ENCODE results near the gene YAP1.

YAP1 gene

DNA sequence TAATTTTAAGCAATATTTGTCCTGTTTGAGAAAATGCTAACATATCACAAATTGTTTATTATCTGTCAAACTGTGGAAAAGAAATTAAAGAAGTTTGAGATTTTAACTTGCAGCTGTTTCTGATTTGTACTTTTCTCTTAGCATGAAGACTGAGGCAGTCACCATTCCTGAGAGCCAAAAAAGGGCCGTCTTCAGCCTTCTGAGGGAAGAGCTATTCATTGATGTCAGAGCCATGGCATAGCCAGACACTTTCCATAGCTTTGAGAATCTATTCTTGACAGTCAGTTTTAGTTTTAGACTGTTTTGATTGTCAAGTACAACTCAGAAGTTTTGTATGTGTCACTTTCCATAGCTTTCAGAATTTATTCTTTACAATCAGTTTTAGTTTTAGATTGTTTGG, 32.1 kb downstream of the YAP1 start:
- no peaks in the 10 kb centered on the region for H3K27me3 ChIP-seq
- H3K9me3 ChIP-seq = no peaks in the 10 kb centered on the region
- DNase-seq = no peak
- TF ChIP-seq, protein P1, sequence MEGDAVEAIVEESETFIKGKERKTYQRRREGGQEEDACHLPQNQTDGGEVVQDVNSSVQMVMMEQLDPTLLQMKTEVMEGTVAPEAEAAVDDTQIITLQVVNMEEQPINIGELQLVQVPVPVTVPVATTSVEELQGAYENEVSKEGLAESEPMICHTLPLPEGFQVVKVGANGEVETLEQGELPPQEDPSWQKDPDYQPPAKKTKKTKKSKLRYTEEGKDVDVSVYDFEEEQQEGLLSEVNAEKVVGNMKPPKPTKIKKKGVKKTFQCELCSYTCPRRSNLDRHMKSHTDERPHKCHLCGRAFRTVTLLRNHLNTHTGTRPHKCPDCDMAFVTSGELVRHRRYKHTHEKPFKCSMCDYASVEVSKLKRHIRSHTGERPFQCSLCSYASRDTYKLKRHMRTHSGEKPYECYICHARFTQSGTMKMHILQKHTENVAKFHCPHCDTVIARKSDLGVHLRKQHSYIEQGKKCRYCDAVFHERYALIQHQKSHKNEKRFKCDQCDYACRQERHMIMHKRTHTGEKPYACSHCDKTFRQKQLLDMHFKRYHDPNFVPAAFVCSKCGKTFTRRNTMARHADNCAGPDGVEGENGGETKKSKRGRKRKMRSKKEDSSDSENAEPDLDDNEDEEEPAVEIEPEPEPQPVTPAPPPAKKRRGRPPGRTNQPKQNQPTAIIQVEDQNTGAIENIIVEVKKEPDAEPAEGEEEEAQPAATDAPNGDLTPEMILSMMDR (IDR thresholded peaks at IDR 0.05) = no peak
- H3K27ac ChIP-seq = peak overlapping the region; percentile 71 to 76
- H3K4me1 ChIP-seq = peaks cover 0 to 98% (median 49%) of the 10 kb centered on the region in 4 donors
- intact Hi-C loops (cut with DNase I; ENCODE audit: low total_unique reads) = no loop called here
- no peak overlapping the region for H3K4me3 ChIP-seq
- H3K36me3 ChIP-seq = no peaks in the 10 kb centered on the region

DNA sequence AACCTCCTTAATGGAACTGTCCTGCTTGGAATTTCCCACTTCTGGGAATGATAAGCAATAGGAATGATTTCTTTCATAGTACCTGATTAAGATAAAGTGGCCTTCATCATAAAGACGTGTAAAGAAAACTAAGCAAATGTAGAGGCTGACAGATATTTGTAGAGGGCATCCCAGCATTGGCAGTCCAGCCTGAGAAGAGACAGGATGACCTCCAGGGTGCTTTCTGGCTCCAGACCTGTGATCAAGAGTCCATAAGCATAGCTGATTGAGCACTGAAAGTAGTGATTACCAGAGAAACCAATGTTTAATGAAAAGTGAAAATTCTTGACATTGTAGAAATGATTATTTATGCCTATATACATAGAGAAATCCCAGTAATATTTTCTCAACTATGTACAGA, 33.6 kb downstream of the YAP1 start:
- TF ChIP-seq, protein P1 (IDR thresholded peaks at IDR 0.05) = no peak
- no peak overlapping the region for H3K4me3 ChIP-seq
- no peak for DNase-seq
- H3K27me3 ChIP-seq = no peaks in the 10 kb centered on the region
- peak overlapping the region; percentile 71 to 76 for H3K27ac ChIP-seq
- H3K36me3 ChIP-seq = no peaks in the 10 kb centered on the region
- H3K9me3 ChIP-seq = no peaks in the 10 kb centered on the region
- intact Hi-C loops (cut with DNase I; ENCODE audit: low total_unique reads) = no loop called here
- H3K4me1 ChIP-seq = peaks cover 0 to 99% (median 47%) of the 10 kb centered on the region in 4 donors

DNA sequence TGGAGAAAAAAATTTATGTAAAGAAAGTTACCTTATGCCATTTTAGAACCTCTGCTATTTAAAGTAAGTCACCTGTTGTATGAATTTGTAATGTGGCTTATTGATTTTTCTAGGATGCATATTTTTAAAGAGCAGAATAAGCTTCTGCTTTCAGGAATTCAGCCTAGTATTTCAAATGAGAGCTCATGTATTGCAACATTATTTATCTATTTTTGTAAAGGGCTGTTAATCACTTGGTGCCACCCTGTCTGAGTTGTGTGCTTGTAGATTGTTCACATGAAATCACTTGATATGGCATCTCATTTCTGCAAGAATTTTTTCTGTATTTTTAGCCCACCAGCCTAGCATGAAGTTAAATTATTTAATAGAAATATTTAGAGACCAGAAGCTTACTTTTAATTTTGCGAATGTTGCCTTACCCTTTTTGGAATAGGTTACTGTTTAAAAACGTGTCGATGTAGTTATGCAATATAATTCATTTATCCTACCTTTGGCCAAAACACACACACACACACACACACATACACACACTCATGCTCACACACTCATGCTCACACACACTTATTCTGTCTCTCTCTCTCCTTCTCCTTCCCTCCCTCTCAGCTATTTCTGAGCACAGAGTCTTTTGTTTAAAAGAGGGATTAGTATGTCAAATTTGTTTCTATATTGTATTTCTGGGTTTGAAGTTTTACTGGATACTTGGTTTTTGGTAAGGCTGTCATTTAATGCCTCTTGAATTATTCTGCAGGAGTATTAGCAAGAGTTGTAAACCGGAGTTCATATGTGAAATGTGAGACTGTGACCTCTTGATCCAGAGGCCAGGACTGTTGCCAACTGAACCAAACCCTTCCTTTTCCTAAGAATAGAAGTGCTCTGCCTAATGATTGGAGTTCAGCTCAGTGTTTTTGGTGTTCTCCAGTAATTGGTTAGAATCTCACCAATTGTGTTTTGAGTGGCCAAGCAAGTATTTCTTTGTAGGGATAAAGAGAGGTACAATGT, 34.4 kb downstream of the YAP1 start:
- Histone ChIP-seq H3K27ac (peak overlapping the region; percentile 71 to 76), H3K4me3 (no peak overlapping the region), H3K36me3 (no peaks in the 10 kb centered on the region), H3K27me3 (no peaks in the 10 kb centered on the region), H3K4me1 (peaks cover 0 to 99% (median 40%) of the 10 kb centered on the region in 4 donors), H3K9me3 (no peaks in the 10 kb centered on the region)
- intact Hi-C loops (cut with DNase I; ENCODE audit: low total_unique reads) = no loop called here
- DNase-seq = peak; percentile 48 to 76
- TF ChIP-seq, protein P1 (IDR thresholded peaks at IDR 0.05) = no peak

DNA sequence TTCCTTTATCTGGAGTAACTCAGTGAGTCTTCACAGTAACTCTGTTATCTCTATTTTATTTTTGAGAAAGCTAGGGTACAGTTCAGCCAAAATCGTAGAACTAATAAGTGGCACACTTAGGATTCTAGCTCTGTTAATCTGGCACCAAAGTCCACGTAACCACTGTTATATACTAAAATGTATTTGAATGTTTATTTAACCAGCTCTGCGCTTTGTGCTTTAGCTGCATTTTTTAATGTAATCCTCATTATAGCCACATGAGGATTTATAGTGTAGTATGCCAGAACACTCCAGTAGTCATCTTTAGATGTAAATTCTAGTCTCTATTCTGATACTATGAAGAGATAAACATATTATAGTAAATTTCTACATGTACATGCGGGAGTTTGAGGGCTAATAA, 36.8 kb downstream of the YAP1 start:
- no peak for DNase-seq
- Histone ChIP-seq H3K27ac (peak overlapping the region; percentile 71 to 76), H3K36me3 (no peaks in the 10 kb centered on the region), H3K27me3 (no peaks in the 10 kb centered on the region), H3K4me1 (peaks cover 0 to 100% (median 42%) of the 10 kb centered on the region in 4 donors), H3K9me3 (no peaks in the 10 kb centered on the region), H3K4me3 (no peak overlapping the region)
- TF ChIP-seq, protein P1 (IDR thresholded peaks at IDR 0.05) = no peak
- intact Hi-C loops (cut with DNase I; ENCODE audit: low total_unique reads) = no loop called here

DNA sequence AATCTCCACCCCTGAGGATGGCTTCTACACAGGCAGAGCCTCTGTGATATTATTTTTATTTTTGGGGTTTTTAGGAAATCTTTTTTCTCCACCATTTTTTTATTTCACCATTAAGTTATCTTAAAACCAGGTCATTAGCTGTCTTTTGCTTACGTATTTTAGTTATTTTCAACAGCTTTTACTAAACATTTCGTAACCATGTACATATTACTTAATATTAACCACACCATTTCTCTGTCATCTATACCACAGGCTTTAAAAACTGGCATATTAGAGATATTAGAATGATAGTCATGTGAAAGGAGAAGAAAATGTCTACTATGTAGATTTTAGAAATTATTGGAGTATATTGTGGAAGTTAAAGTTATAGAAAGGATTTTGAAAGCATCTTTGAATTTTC, 37.4 kb downstream of the YAP1 start:
- TF ChIP-seq, protein P1 (IDR thresholded peaks at IDR 0.05) = no peak
- no peak overlapping the region for H3K4me3 ChIP-seq
- peaks cover 0 to 100% (median 44%) of the 10 kb centered on the region in 4 donors for H3K4me1 ChIP-seq
- no peaks in the 10 kb centered on the region for H3K9me3 ChIP-seq
- no peaks in the 10 kb centered on the region for H3K27me3 ChIP-seq
- H3K36me3 ChIP-seq = no peaks in the 10 kb centered on the region
- intact Hi-C loops (cut with DNase I; ENCODE audit: low total_unique reads) = no loop called here
- DNase-seq = no peak
- H3K27ac ChIP-seq = peak overlapping the region; percentile 71 to 76
